Fibroblast of peridontal ligament (primary cell): Measurements from ENCODE around the gene THAP12.
"Not testable (repeated sequence)": the region's sequence is repeated elsewhere in the genome, so short reads cannot be mapped to it uniquely, and the experiment has no call there.

ENCODE experiments used
- DNase-seq: peaks from one replicate; pipeline ENCODE4 v3.0.0-alpha.2; 2010; ENCODE audit errors: extremely low read depth

The THAP12 gene

GRCh38 chr11:76380977-76381719 lies at the start of gene THAP12, which contains the start of gene GVQW3:
TSS of gene THAP12 (minus strand) at chr11:76381132. CDS start at chr11:76380836, 296 bp downstream.
TSS of gene GVQW3 (plus strand) at chr11:76381323. CDS start at chr11:76381829, 506 bp downstream.
- DNase-seq = peak; percentile 96

GRCh38 chr11:76426660-76427059 lies 45.7 kb upstream of the THAP12 start:
- DNase-seq = no peak

- no peak for DNase-seq
Observed at GRCh38 chr11:76424891-76425290, 44.0 kb upstream of the THAP12 start.

GRCh38 chr11:76424379-76424778 lies 43.4 kb upstream of the THAP12 start:
- no peak for DNase-seq

GRCh38 chr11:76419896-76420295 lies 39.0 kb upstream of the THAP12 start:
- no peak for DNase-seq

- DNase-seq = no peak
Observed at GRCh38 chr11:76415073-76415472, 34.1 kb upstream of the THAP12 start.

- DNase-seq = no peak
Observed at GRCh38 chr11:76410851-76411357, 30.0 kb upstream of the THAP12 start.

GRCh38 chr11:76408171-76408965 lies 27.4 kb upstream of the THAP12 start:
- DNase-seq = no peak

GRCh38 chr11:76406359-76406758 lies 25.4 kb upstream of the THAP12 start:
- no peak for DNase-seq

- DNase-seq = not testable (repeated sequence)
Observed at GRCh38 chr11:76401484-76401883, 20.6 kb upstream of the THAP12 start.

GRCh38 chr11:76400967-76401366 lies 20.0 kb upstream of the THAP12 start:
- DNase-seq = no peak

- DNase-seq = no peak
Observed at GRCh38 chr11:76397383-76397782, 16.5 kb upstream of the THAP12 start.

GRCh38 chr11:76395296-76395695 lies 14.4 kb upstream of the THAP12 start:
- DNase-seq = no peak

- DNase-seq = no peak
Observed at GRCh38 chr11:76394411-76394810, 13.5 kb upstream of the THAP12 start.

- DNase-seq = no peak
Observed at GRCh38 chr11:76392870-76393269, 11.9 kb upstream of the THAP12 start.

- no peak for DNase-seq
Observed at GRCh38 chr11:76391811-76392475, 11.0 kb upstream of the THAP12 start.

GRCh38 chr11:76391021-76391420 lies 10.1 kb upstream of the THAP12 start:
- DNase-seq = no peak

GRCh38 chr11:76388408-76388807 lies 7.5 kb upstream of the THAP12 start:
- DNase-seq = no peak

GRCh38 chr11:76385903-76386302 lies 5.0 kb upstream of the THAP12 start:
- no peak for DNase-seq

- DNase-seq = peak; percentile 5
Observed at GRCh38 chr11:76382209-76382608, 1.3 kb upstream of the THAP12 start.

- peak; percentile 17 for DNase-seq
Observed at GRCh38 chr11:76380159-76380976, 564 bp downstream of the THAP12 start.
